Measurements from ENCODE around the gene AHI1. TPM values are rescaled to one million over a fixed set of nuclear protein-coding genes. Genes with fewer than 3 reads are reported as not detected.

Gene AHI1
- total and polyA plus RNA-seq, 2 of the 13 experiments (the other 11 are each of a cell fraction or from before 2014, with no cell fraction given): 7.2 to 18.6 TPM

GRCh38 chr6:135358251-135358821, 139.2 kb downstream of the AHI1 start:
- CTCF ChIA-PET (ENCODE audit: low intra/inter-chr PET ratio, low total read pairs): no interaction called here
- ATAC-seq (no peak), DNase-seq (ENCODE audit: low spot score) (no peak), FAIRE-seq (no peak)
- Histone ChIP-seq H3K4me3 (replicated peaks in 1 of 3; ENCODE audit: insufficient read depth in 1 of 3, low read depth in 2 of 3, low read length in 3 of 3) (no peak overlapping the region), H2AFZ (ENCODE audit: low read length) (no peak overlapping the region), H3K9ac (ENCODE audit: insufficient read depth, low read depth, low read length) (no peak overlapping the region), H3K27me3 (ENCODE audit: control insufficient read depth in 1 of 2, insufficient read depth in 2 of 2, low read length in 2 of 2) (no peaks in the 10 kb centered on the region), H3K79me2 (ENCODE audit: insufficient read depth, low read length) (no peaks in the 10 kb centered on the region), H4K20me1 (ENCODE audit: insufficient read depth, low read length) (no peaks in the 10 kb centered on the region), H3K4me2 (ENCODE audit: low read depth, low read length) (no peak overlapping the region), H3K27ac (ENCODE audit: extremely low read length, insufficient read depth, low read length) (no peak overlapping the region), H3K9me3 (ENCODE audit: low read length) (no peaks in the 10 kb centered on the region), H3K4me1 (ENCODE audit: insufficient read depth, low read length) (peaks cover 10% of the 10 kb centered on the region), H3K36me3 (replicated peaks in 1 of 2; ENCODE audit: control insufficient read depth in 1 of 2, insufficient read depth in 2 of 2, low read length in 2 of 2) (no peaks in the 10 kb centered on the region)
- BruUV-seq (replicated peaks): no TSS peak
- intact Hi-C loops (cut with micrococcal nuclease; ENCODE audit: unreplicated experiment): no loop called here
- TF ChIP-seq ZNF567 (CRISPR knock-in tag; IDR thresholded peaks at IDR 0.05; ENCODE audit: borderline replicate concordance): no peak
- TF ChIP-seq, protein P1, sequence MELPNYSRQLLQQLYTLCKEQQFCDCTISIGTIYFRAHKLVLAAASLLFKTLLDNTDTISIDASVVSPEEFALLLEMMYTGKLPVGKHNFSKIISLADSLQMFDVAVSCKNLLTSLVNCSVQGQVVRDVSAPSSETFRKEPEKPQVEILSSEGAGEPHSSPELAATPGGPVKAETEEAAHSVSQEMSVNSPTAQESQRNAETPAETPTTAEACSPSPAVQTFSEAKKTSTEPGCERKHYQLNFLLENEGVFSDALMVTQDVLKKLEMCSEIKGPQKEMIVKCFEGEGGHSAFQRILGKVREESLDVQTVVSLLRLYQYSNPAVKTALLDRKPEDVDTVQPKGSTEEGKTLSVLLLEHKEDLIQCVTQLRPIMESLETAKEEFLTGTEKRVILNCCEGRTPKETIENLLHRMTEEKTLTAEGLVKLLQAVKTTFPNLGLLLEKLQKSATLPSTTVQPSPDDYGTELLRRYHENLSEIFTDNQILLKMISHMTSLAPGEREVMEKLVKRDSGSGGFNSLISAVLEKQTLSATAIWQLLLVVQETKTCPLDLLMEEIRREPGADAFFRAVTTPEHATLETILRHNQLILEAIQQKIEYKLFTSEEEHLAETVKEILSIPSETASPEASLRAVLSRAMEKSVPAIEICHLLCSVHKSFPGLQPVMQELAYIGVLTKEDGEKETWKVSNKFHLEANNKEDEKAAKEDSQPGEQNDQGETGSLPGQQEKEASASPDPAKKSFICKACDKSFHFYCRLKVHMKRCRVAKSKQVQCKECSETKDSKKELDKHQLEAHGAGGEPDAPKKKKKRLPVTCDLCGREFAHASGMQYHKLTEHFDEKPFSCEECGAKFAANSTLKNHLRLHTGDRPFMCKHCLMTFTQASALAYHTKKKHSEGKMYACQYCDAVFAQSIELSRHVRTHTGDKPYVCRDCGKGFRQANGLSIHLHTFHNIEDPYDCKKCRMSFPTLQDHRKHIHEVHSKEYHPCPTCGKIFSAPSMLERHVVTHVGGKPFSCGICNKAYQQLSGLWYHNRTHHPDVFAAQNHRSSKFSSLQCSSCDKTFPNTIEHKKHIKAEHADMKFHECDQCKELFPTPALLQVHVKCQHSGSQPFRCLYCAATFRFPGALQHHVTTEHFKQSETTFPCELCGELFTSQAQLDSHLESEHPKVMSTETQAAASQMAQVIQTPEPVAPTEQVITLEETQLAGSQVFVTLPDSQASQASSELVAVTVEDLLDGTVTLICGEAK (IDR thresholded peaks at IDR 0.05): no peak
- TF ChIP-seq, protein P1 (CRISPR knock-in tag; IDR thresholded peaks at IDR 0.05): no peak
- TF ChIP-seq ZNF33A (CRISPR knock-in tag; IDR thresholded peaks at IDR 0.05; ENCODE audit: borderline replicate concordance): no peak
- no peak for TF ChIP-seq SP1 (IDR thresholded peaks at IDR 0.05)
- TF ChIP-seq SP1 (CRISPR knock-in tag; IDR thresholded peaks at IDR 0.05): no peak
- 88% methylated on average over 1 of the region's 1 CpG for WGBS (ENCODE audit: low lambda C conversion rate)
- POLR2A ChIA-PET: no interaction called here
- in situ Hi-C loops (cut with HindIII; ENCODE audit: extremely low pct_ligation_motif_present, low pct_unique_long_range_greater_than_20kb): no loop called here
